HG03060 (cell line): Measurements from ENCODE around the gene SCUBE2.

Experiments used
- ATAC-seq: cut with Tn5 transposase; IDR thresholded peaks from one replicate; pipeline ENCODE4 v1.9.1; 2021; ENCODE audit warnings: low read depth, moderate number of reproducible peaks; ENCODE audit not compliant: unreplicated experiment

Gene SCUBE2

DNA sequence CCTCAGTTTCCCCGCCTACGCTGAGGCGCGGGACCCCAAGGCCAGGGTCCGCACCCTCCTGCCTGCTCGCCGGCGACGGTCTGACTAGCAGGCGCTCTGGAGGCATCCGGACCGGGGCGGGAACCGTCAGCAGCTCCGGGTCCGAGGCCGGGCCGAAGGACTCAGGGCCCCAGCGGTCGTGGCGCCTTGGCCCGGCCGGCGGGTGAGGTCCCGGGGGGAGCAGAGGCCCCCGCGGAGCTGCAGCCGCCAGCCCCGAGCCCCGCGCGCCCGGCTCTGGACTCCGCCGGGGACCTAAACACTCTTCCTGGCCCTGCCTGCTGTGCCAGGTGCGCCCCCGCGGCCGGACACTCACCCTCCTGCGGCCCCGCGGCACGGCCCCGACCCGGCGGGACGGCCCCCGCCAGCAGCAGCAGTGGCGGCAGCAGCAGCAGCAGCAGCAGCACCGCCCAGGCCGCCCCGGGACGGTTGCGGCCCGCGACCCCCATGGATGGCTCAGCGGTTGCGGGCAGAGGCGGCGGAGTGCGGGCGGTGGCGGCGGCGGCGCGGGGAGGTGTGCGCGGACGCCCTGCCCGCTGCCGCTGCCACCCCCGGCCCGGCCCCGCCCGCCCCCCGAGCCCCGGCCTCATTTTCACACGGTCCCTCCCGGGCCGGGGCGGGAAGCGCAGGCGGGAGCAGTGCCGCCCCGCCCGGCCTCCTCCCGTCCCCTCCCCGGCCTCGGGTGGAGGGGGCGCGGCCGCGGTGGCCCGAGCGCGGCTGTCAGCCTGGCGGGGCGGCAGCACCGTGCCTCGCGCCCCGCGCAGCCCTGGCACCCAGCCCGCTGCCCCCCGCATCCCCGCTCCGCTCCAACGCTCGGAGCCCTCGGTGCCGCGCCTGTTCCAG lies at the start of gene SCUBE2:
TSS of gene SCUBE2 (minus strand) at position 556 of the 879 bp plus-strand sequence. CDS start at position 485, 71 bp downstream.
- ATAC-seq: no peak

DNA sequence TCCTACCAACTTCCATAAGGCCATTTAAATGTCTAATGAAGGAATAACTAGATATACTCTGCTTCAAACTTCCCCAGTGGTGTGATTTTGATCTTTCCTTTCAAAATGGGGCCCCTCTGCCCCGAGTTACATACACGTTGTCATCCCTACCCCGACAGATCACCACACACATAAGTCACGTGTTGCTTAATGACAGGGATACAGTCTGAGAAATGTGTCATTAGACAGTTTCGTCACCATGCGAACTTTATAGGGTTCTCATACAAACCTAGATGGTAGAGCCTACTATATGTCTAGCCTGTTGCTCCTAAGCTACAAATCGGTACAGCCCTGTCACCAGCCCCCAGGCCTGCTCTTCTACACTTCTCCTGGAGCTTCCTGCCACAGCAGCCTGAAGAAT lies 49.8 kb upstream of the SCUBE2 start:
- ATAC-seq: no peak

DNA sequence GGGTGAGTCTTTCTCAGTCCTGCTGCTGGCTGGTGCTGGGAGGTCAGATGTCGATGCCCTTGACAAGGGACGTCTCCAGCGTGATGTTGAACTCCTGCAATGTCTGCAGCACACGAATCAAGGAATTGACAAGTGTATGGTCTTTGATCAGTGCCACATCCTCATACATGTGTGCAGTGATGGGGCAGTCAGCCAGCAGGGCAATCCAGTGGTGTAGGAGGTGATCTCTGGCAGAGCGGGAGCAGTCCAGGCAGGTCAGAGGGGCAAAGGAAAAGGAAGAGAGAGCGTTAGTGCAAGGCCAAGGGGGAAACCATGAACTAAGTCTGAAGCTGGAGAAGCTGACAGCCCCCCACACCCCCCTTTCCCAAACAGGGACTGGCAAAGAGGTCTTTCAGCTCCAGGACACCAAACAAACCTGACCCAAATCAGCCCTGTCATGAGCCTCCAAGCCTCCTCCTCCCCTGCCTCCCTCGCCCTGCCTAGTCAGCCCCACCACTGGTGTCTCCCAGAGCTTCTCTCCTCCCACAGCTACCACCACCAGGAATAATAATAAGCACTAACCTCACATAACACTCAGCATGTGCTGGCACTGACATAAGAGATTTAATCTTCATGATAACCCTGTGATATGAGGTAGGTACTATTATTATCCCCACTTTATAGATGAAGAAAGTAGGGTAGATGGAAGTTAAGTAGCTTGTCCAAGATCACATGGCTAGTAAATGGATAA lies 48.4 kb upstream of the SCUBE2 start:
- no peak for ATAC-seq

DNA sequence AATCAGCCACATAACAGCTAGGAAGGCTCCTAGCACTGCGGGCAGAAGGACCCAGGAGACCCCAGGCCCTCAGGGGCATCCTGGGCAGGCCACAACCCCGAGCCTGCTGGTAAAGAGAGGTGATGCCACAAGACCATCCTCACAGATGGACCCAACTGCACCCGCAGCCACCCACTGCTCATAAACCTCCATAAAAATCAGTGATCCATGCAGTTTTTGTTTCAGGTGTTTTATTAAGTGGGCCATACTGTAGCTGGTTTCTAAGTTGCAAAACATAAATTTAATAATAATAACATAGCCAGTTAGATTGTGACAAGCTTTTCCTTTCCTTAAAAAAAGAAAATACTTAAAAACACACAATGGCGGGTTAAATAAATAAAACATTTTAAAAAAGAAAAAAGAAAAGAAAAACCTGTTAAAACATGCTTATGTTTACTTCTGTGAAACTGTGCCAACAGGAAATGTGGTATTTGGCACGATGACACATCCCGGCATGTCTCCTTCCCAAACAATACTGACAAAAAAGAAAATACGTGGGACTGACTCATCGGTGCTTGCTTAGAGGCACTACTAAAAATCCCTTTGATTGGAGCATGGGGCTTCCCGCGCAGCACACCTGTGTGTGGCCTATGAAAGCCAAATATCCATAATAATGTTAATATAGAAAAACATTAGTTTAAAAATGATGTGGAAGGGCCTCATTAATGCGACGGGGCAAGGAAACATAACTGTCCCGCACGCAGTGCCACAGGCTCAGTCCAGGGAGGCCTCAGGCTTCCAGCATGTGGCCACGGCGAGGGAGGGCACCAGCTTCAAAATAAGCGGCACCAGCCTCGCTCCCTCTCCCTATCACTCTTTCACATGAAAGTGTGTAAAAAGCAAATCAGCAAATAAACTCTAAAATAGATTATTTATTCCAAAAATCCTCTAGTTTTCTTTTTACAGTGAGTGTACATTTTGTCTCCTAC lies 47.5 kb upstream of the SCUBE2 start:
- no peak for ATAC-seq

DNA sequence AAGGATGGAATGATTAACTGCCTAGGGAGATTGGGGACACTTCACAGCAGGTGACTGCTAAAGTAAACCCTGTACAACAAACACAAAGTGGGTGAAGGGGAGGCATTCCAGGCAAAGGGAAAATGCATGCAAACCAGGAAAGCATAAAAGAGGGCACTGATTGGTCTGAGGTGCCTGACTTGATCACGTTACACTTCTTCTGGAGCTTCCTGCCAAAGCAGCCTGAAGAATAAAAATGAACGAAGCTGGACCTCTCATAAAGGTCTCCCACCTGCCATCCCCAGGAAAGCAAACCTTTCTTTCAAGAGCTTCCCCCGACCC lies 46.7 kb upstream of the SCUBE2 start:
- no peak for ATAC-seq

DNA sequence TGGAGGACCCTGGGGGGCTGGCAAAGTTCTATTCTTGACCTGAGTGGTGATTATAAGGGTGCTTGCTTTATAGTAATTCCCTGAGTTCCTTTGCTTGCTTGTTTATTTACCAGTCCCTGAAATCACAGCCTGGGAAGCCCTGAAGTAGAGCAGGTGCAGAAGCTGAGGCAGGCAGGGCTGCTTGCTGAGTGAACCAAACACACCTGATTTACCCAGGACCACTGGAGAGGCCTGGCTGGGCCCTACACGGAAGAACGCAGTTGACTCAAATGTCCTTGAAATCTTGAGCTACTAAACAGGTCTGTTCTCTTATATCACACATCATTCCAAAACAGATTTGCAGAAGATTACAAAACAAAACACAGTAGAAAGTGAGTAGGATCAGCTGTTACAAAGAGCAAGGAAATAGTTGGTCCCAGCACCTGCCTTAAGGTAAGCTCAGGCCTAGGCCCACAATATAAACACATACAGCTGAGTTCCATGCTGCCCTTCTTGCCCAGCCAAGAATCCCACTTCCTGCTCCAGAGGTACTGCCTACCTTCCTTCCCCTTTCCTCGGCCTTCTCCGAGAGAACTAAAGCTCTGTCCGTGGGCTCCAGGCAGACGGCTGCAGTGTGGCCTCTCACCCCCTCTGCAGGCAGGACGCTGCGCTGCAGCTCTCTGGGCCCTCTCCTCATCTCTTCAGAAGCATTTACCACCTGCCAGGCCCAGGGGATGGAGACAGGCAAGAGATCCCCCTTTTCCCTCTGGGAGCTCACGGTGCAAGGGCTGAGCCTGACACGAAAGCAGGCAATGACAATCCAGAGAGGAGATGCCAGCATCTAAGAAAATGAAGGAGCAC lies 46.1 kb upstream of the SCUBE2 start:
- no peak for ATAC-seq

DNA sequence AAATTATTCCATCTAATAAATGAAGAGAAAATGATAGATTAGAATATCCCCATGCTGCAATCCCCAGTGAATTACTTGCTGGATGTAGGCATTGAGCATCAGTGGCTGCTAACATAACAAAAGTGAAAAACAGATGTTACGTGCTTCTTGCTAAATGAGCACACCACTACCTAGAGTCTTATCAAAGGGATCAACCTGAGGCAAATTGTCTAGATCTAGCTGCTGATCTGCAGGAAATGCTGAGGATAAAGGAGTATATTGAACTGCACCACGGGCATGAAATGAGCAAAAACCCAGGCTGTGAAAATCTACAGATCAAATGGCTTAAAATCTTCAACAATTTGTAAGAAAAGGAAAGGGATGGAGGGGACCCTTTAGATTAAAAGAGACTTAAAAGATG lies 45.3 kb upstream of the SCUBE2 start:
- ATAC-seq: no peak

DNA sequence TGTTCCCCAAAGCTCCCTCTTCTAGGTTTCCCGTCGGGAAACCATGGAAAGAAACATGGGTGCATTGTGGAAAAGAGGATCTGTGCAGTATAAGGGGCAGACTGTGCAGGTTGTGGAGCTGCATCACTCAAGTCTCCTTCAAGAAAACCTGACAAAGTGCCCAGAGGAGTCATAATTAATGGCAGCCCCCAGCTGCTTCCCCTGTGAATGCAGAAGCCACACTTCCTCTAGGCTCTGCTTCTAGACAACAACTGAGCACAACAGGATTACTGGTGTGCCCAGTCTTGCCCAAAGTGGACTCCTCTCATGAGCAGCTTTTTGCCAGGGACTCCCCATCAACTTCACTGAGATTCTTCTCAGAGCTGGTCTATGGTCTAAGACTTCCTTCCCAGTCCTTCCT lies 42.6 kb upstream of the SCUBE2 start:
- no peak for ATAC-seq

DNA sequence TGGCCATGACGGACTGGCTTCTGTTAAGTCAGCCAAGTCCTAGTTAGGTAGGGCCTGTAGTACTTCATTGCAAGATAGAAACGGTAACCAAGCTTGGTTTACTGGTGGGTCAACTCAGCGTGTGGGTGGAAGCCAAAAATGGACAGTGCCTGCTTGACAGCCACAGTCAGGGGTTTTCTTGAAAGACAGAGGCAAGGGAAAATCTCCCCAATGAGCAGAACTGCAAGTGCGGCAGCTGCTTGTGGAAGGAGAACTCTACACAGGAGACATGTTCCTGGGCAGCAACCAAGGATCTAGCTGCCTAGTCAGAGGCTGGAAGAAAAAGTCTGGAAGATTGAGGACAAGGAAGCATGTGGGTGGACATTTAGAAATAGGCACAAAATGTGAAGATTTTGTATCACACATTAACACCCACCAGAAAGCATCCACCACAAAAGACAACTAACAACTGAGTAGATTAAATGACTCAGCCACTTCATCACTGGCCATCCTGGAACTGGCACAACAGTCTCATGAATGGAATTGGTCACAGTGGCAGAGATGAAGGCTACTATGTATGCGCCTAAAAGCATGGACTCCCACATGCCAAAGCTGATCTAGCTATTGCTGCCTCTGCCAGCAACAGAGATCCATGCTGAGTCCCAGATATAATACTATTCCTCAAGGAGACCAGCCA lies 40.9 kb upstream of the SCUBE2 start:
- no peak for ATAC-seq

DNA sequence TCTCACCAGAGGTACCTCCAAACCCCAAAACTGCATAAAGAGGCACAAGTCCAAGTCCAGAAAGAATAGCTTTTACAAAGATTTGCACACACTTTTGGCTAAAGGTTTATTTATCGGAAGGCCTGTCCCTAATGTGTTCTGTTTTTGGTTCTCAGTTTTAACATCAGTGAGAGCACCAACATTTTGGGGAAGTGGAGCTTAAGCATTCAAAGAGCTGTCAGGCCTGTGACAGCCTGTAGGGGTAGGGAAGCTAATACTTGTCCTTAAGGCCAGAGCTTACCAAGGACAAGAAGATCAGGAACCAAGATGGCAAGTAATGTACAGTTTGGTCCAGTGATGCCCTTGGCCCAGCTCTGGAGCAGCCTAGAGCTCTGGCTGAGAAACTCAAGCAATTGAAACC lies 38.9 kb upstream of the SCUBE2 start:
- ATAC-seq: no peak

DNA sequence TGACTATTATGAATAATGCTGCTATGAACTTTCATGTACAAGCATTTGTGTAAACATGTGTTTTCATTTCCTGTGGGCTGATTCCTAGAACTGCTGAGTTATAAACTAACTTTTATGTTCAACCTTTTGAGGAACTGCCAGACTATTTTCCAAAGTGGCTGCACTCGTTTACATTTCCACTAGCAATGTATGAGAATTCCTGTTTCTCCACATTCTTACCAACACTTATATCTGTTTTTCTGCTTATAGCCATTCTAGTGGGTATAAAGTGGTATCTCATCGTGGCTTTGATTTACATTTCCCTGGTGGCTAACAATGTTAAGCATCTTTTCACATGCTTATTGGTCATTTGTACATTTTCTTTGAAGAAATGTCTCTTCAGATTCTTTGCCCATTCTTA lies 35.2 kb upstream of the SCUBE2 start:
- no peak for ATAC-seq

DNA sequence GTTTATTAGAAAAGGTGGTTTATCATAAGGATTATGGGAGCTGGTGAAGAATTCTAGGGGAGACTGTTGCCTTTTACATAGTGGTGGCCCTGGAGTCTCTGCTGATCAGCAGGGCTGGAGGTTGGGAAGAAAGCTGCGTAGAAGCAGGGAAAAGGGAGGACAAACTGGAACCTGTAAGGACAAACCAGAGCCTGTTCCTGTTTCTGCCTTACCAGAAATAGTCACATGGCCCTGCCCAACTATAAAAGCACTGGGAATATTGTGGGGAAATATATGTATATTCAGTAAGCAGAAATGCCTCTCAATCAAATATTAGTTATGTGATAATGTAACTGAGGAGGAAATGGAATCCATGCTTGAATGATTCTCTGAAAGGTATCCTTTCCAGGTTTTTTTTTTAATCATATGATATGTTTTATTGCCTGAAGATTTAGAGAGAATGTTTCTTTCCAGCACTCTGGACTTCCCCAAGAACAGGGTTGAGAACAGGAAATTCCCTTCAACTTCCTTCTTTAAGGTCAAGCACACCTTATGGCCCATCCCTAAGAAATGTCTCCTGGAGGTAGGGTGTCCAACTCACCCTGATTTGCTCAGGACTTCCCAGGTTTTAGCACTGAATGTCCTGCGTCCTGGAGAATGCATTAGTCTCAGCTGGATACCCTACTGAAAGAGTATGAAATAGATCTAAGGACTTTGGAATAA lies 33.9 kb upstream of the SCUBE2 start:
- no peak for ATAC-seq

DNA sequence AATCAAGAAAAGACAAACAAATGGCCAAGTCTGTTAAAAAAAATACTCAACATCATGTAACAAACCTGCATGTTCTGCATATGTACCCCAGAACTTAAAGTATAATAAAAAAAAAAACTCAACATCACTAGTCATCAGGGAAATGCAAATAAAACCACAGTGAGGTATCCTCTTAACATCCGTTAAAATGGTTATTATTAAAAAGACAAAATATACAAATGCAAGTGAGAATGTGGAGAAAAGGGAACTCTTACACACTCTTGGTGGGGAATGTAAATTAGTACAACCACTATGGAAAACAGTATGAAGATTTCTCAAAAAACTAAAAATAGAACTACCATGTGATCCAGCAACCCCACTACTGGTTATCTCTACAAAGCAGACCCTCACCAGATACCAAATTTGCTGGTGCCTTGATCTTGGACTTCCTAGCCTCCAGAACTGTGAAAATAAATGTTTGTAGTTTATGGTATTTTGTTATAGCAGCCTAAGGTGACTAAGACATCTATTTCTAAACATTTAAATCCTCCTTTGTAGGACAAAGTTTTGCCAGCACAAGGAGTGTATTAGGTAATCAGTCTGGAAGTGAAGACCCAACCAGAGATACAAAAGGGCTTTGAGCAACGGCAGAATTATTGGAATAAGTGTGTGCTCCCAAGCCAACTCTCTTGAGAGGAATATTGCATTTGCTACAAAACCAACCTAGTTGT lies 32.4 kb upstream of the SCUBE2 start:
- no peak for ATAC-seq

DNA sequence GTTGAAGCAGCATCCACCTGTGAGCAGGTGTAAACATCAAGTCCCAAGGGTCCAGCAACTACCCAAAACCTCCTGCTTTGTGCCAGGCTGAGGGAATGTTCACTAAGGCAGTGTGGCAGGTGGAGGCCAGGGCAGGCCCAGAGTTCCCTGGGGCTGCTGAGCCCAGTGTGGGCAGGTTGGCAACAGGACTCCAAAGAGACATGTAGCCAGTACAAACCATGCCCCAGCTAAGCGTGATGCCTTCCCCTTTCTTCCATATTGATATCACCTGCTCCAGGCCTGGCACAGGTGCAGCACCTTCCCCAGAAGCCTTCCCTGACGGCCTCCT lies 30.0 kb upstream of the SCUBE2 start:
- ATAC-seq: no peak

DNA sequence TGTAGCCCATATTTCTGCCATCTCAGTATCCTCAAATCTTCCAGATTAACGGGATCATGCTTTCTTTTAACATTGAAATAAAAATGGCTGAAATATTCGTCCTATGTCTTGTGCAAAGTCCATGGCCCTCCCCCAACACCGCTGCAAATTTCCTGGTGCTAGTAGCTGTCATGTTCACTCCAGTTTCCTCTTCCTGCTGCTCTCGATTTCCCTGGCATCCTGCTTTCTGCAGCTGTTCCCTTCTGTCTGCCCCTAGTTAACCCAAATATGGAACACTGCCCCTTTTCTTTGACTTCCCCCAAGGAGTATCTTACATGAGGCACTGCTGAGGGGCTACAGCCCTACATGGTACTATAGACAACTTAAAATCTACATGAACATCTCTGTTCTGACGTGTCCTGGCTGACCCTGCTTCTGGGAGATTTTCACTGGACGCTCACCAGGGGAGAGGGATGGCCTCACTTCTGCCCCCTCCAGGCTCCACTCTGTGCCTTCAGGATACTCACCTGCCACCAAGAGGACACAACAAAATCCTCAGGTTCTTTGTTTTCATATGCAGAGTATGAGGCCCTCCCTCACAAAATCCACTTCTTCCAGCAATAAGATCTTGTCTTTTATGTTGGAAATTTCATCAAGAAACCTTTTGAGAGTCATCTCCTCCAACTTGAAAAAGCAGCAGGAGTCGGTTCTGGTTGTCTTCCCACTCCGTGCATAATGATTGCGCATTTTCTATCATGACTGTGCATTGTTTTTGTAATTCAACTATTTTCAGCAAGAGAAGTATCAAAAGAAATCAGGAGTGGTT lies 29.5 kb upstream of the SCUBE2 start:
- ATAC-seq: no peak

DNA sequence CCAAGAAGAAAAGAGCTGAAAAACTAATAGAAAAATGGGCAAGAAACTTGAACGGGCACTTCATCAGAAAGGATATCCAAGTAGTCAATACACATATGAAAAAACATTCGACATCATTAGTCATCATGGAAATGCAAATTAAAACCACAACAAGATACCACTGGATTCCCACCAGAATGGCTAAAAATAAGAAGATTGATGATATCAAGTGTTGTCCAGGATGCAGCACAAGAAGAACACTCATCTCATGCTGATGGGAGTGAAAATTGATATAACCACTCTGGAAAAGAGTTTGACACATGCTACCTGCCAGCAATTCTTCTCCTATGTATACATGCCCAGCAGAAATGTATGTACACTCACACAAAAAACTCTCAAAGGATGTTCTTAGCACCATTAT lies 26.9 kb upstream of the SCUBE2 start:
- no peak for ATAC-seq

DNA sequence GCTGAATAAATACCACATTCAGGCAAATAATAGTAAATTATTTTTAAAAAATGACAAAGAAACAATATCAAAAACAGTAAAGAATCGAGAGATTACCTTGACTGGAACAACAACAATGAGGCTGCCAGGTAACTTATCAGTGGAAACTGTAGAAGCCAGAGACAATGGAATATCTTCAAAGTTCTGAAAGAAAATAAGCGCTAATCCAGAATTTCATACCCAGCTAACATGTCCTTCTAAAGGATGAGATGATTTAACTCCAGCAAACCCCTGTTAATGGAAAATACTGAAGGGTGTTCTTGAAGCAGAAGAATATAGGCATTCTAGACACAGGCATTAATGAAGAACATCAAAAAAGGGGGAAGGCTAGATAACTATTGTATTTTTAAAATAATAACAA lies 20.7 kb upstream of the SCUBE2 start:
- ATAC-seq: no peak
